NOMO-1 (cell line): Measurements from ENCODE around the gene TNC.

ENCODE experiments used
- DNase-seq, 2 experiments: peaks; one replicate each; lab custom pipeline; 2025; ENCODE audit not compliant: unreplicated experiment in 2 of 2; lab: John Stamatoyannopoulos, UW

TNC gene

GRCh38 chr9:115015018-115015635 is 102.8 kb downstream of the TNC start:
- no peak for DNase-seq

- DNase-seq = no peak
Measured at GRCh38 chr9:115014438-115014837, 103.5 kb downstream of the TNC start.

- DNase-seq = peak; percentile 41 to 73
Measured at GRCh38 chr9:115013998-115014397, 104.0 kb downstream of the TNC start.

- no peak for DNase-seq
Measured at GRCh38 chr9:115012486-115012885, 105.5 kb downstream of the TNC start.

- no peak for DNase-seq
Measured at GRCh38 chr9:115010874-115011273, 107.1 kb downstream of the TNC start.

- DNase-seq = peak in 1 of 2 experiments; percentile 21
Measured at GRCh38 chr9:115008536-115009270, 109.3 kb downstream of the TNC start.

GRCh38 chr9:115006660-115007059 is 111.3 kb downstream of the TNC start:
- peak in 1 of 2 experiments; percentile 50 for DNase-seq

GRCh38 chr9:115005322-115005721 is 112.6 kb downstream of the TNC start:
- no peak for DNase-seq

- no peak for DNase-seq
Measured at GRCh38 chr9:115004545-115004944, 113.4 kb downstream of the TNC start.

GRCh38 chr9:115002371-115003120 is 115.4 kb downstream of the TNC start:
- no peak for DNase-seq

GRCh38 chr9:115000217-115000639 is 117.7 kb downstream of the TNC start:
- no peak for DNase-seq

- DNase-seq = no peak
Measured at GRCh38 chr9:114998326-114998725, 119.6 kb downstream of the TNC start.

- peak; percentile 73 to 99 for DNase-seq
Measured at GRCh38 chr9:114995681-114996221, 122.2 kb downstream of the TNC start.

- DNase-seq = peak in 1 of 2 experiments; percentile 19
Measured at GRCh38 chr9:114994768-114995167, 123.2 kb downstream of the TNC start.

- DNase-seq = peak; percentile 6 to 9
Measured at GRCh38 chr9:114991861-114992260, 126.1 kb downstream of the TNC start.

GRCh38 chr9:114990901-114991300 is 127.1 kb downstream of the TNC start:
- DNase-seq = no peak

GRCh38 chr9:114989600-114990410 is 128.2 kb downstream of the TNC start:
- DNase-seq = no peak

GRCh38 chr9:114988962-114989599 is 128.9 kb downstream of the TNC start:
- DNase-seq = peak; percentile 81 to 93

GRCh38 chr9:114987116-114987515 is 130.8 kb downstream of the TNC start:
- no peak for DNase-seq

GRCh38 chr9:114985959-114986501 is 131.9 kb downstream of the TNC start:
- no peak for DNase-seq
